Measurements from ENCODE around the gene TECR. TPM values are rescaled to one million over a fixed set of nuclear protein-coding genes. Genes with fewer than 3 reads are reported as not detected.
A peak's percentile ranks its signal among the peaks of the same experiment; 100 is the strongest.

The TECR gene
- total and polyA plus RNA-seq, 2 of the 4 experiments (the other 2 are of a cell fraction), result 46.2 to 81.2 TPM

DNA sequence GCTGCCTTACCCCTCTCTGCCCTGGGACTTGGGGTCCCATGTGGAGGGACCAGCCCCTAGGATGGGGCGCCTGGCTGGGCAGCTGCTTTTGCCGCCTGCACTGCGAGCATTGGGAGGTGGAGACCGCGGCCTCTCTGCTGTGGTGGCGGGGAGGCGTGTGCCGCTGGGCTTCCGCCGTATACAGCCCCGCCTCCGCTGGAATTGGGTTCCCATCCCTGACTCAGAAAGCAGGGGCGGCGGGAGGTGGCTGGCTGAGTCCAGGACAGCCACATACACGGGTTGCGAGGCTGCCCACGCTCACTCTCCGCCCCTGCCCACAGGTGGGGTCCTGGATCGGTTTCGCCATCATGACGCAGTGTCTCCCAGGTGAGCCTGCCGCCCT is 35.9 kb downstream of the TECR start:
- Histone ChIP-seq H4K91ac (ENCODE audit: insufficient read depth, low read depth, low read length) (no peak overlapping the region), H3K9me1 (ENCODE audit: insufficient read depth, low read length) (0 out of 2 replicates have a peak, but pooled peaks cover 5% of the 10 kb centered on the region), H3K79me1 (ENCODE audit: low read depth in 1 of 2, low read length in 2 of 2) (peaks cover 15 to 29% of the 10 kb centered on the region in 2 experiments), H2AK5ac (ENCODE audit: low read depth, low read length) (no peak overlapping the region), H3K23ac (ENCODE audit: low read depth, low read length) (no peak overlapping the region), H3K4ac (ENCODE audit: low read depth, low read length) (no peak overlapping the region), H3K56ac (ENCODE audit: extremely low read depth, insufficient read depth, low read length) (no peak overlapping the region), H3K36me3 (ENCODE audit: control insufficient read depth, insufficient read depth, low read length) (peaks cover 17% of the 10 kb centered on the region), H3K4me1 (ENCODE audit: control insufficient read depth, insufficient read depth, low read length) (peaks cover 5% of the 10 kb centered on the region; the same call in 1 of the 2 replicates), H3K27ac (ENCODE audit: insufficient read depth, low read length) (no peak overlapping the region), H3K18ac (ENCODE audit: low read depth, low read length) (no peak overlapping the region), H3K27me3 (ENCODE audit: control insufficient read depth, insufficient read depth, low read length) (no peaks in the 10 kb centered on the region), H2BK5ac (ENCODE audit: low read depth, low read length, poor library complexity, severe bottlenecking) (no peak overlapping the region), H2BK20ac (ENCODE audit: low read depth, low read length) (no peak overlapping the region), H3K14ac (replicated peaks; ENCODE audit: low read depth, low read length) (no peak overlapping the region), H3K4me2 (ENCODE audit: low read depth, low read length) (no peak overlapping the region), H2AFZ (replicated peaks; ENCODE audit: low read length, poor library complexity) (peak overlapping the region; percentile 32), H3K9ac (ENCODE audit: low read depth, low read length) (no peak overlapping the region), H2BK120ac (ENCODE audit: low read depth, low read length) (no peak overlapping the region), H3K9me3 (ENCODE audit: control insufficient read depth, insufficient read depth, low read length) (no peaks in the 10 kb centered on the region), H2AK9ac (replicated peaks; ENCODE audit: low read depth, low read length, poor library complexity) (no peak overlapping the region), H4K5ac (ENCODE audit: low read depth, low read length) (no peak overlapping the region), H4K20me1 (ENCODE audit: insufficient read depth, low read length) (0 out of 2 replicates have a peak, but pooled peaks cover 4% of the 10 kb centered on the region), H3K4me3 (ENCODE audit: insufficient read depth, low read depth, low read length) (no peak overlapping the region), H4K8ac (ENCODE audit: low read depth in 2 of 2, low read length in 2 of 2) (no peak overlapping the region), H2BK15ac (ENCODE audit: low read depth, low read length) (no peak overlapping the region)
- no peak for DNase-seq
- WGBS, 2 experiments (ENCODE audit: extremely low coverage in 2 of 2, insufficient read length in 1 of 2), result 95% methylated on average over 18 of the region's 22 CpGs; no CpG with 5 or more reads in 1 of the 2 experiments
- TF ChIP-seq MXI1 (IDR thresholded peaks at IDR 0.05; ENCODE audit: borderline replicate concordance, low read depth, low read length) (no peak), CEBPB (IDR thresholded peaks at IDR 0.05; ENCODE audit: low read depth, low read length) (no peak), NFE2L2 (IDR thresholded peaks at IDR 0.05; ENCODE audit: low read depth, low read length) (no peak)
- no peak for ATAC-seq (ENCODE audit: low read depth)
- dilution Hi-C loops (cut with HindIII; ENCODE audit: low sequenced_read_pairs, unreplicated experiment) (no loop called here), in situ Hi-C loops (cut with MboI; ENCODE audit: low sequenced_read_pairs) (loop anchor here (25.0 kb wide), 1 partner anchor 872 kb away; the partner anchor contains the start of gene WIZ), intact Hi-C loops (cut with micrococcal nuclease) (no loop called here)
- CTCF ChIA-PET, result no interaction called here
- BruUV-seq (replicated peaks), result no TSS peak
- POLR2A ChIA-PET (ENCODE audit: unreplicated experiment), result no interaction called here

All from IMR-90 (cell line).